Coronary artery (tissue), 2 donors: ENCODE measurements around the gene SPATA22.
"Not testable (repeated sequence)": the region's sequence is repeated elsewhere in the genome, so short reads cannot be mapped to it uniquely, and the experiment has no call there.

ENCODE experiments used
- DNase-seq: peaks from one replicate; pipeline ENCODE4 v3.0.0-alpha.2; 2017; ENCODE audit warnings: low spot score
- H3K27ac ChIP-seq, 2 donors: fragments of 200-600 bp; sonication (generic); one replicate each; pipeline ENCODE4 v1.5.1; 2016 to 2019
- H3K4me3 ChIP-seq: fragments of 200-600 bp; sonication (generic); 2 replicates; pipeline ENCODE4 v1.5.1; 2016; ENCODE audit warnings: mild to moderate bottlenecking, moderate library complexity
- CTCF ChIP-seq: fragments of 200-600 bp; sonication (generic); IDR thresholded peaks from one replicate; pipeline ENCODE4 v1.5.1; 2019; ENCODE audit warnings: antibody characterized with exemption

Gene SPATA22

GRCh38 chr17:3418222-3418621, 53.4 kb downstream of the SPATA22 start:
- DNase-seq, result no peak
- no peak for TF ChIP-seq CTCF
- no peak overlapping the region for H3K27ac ChIP-seq
- H3K4me3 ChIP-seq, result no peak overlapping the region

- DNase-seq, result no peak
- TF ChIP-seq CTCF, result no peak
- no peak overlapping the region for H3K4me3 ChIP-seq
- no peak overlapping the region for H3K27ac ChIP-seq
Observed at GRCh38 chr17:3415610-3416009, 56.0 kb downstream of the SPATA22 start.

- not testable (repeated sequence) for DNase-seq, H3K4me3 ChIP-seq
Observed at GRCh38 chr17:3412216-3412615, 59.4 kb downstream of the SPATA22 start.

GRCh38 chr17:3411070-3411469, 60.5 kb downstream of the SPATA22 start, which contains the start of gene OR3A3:
Gene OR3A3 (plus strand): TSS chr17:3411370.
- Histone ChIP-seq H3K4me3 (no peak within 1 kb of the TSS), H3K27ac (no peak within 1 kb of the TSS)
- no peak for TF ChIP-seq CTCF
- DNase-seq, result no peak

More at GRCh38 chr17:3412216-3412615, 59.4 kb downstream of the SPATA22 start:
- not testable (repeated sequence) for H3K27ac ChIP-seq

- not testable (repeated sequence) for H3K27ac ChIP-seq, DNase-seq, H3K4me3 ChIP-seq
Observed at GRCh38 chr17:3403856-3404255, 67.8 kb downstream of the SPATA22 start.

- Histone ChIP-seq H3K27ac (no peak overlapping the region), H3K4me3 (no peak overlapping the region)
- no peak for TF ChIP-seq CTCF
- no peak for DNase-seq
Observed at GRCh38 chr17:3401786-3402185, 69.8 kb downstream of the SPATA22 start.

GRCh38 chr17:3400055-3400454, 71.6 kb downstream of the SPATA22 start:
- no peak for TF ChIP-seq CTCF
- Histone ChIP-seq H3K4me3 (no peak overlapping the region), H3K27ac (no peak overlapping the region)
- no peak for DNase-seq

GRCh38 chr17:3398310-3398709, 73.3 kb downstream of the SPATA22 start, which contains the start of gene OR1E1:
Gene OR1E1 (minus strand): TSS chr17:3398410. CDS start chr17:3398410, 0 bp downstream.
- Histone ChIP-seq H3K4me3 (no peak within 1 kb of the TSS), H3K27ac (no peak within 1 kb of the TSS)
- DNase-seq, result no peak
- no peak for TF ChIP-seq CTCF

- not testable (repeated sequence) for DNase-seq, H3K27ac ChIP-seq, H3K4me3 ChIP-seq
Observed at GRCh38 chr17:3397801-3398200, 73.8 kb downstream of the SPATA22 start.
